HUES6 (cell line): Measurements from ENCODE around the gene TRA2B.
"Not testable (repeated sequence)": the region's sequence is repeated elsewhere in the genome, so short reads cannot be mapped to it uniquely, and the experiment has no call there.

ENCODE experiments used
- H3K27ac ChIP-seq: 2 replicates; pipeline ENCODE4 v1.7.0; 2013; ENCODE audit warnings: low read depth, mild to moderate bottlenecking, low read length, inconsistent platforms
- H3K27me3 ChIP-seq: 2 replicates; pipeline ENCODE4 v1.6.1; 2013; ENCODE audit warnings: low read length; ENCODE audit not compliant: control insufficient read depth, insufficient read depth
- H3K36me3 ChIP-seq: 2 replicates; pipeline ENCODE4 v1.6.1; 2013; ENCODE audit warnings: low read length; ENCODE audit not compliant: control insufficient read depth, insufficient read depth
- H3K4me1 ChIP-seq: 2 replicates; pipeline ENCODE4 v1.6.1; 2013; ENCODE audit warnings: low read length; ENCODE audit not compliant: control insufficient read depth, insufficient read depth
- H3K4me3 ChIP-seq: 2 replicates; pipeline ENCODE4 v1.5.1; 2013; ENCODE audit warnings: low read depth, low read length
- H3K9ac ChIP-seq: one replicate; pipeline ENCODE4 v1.6.1; 2013; ENCODE audit warnings: mild to moderate bottlenecking, low read length
- H3K9me3 ChIP-seq: 2 replicates; pipeline ENCODE4 v1.6.1; 2013; ENCODE audit warnings: low read depth, low read length; ENCODE audit not compliant: control insufficient read depth, insufficient read depth

The TRA2B gene

DNA sequence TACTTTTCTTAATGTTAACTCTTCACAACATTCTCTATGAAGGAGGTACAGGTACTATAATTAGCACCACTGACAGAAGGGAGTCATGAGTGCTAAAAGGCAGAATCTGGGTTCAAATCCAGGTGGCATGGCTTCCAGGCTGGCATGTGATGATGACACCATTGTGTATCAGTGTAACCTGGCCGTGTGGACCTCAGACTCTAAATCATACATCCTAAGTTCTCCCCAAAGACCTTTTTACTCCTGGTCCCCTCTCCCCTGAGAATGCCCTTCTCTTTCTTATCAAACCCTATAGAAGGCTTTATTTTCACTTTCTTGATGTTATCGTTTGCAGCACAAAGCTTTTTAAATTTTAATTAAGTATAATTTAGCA lies 26.8 kb downstream of the TRA2B start:
- not testable (repeated sequence) for H3K9me3 ChIP-seq, H3K27me3 ChIP-seq, H3K9ac ChIP-seq, H3K4me3 ChIP-seq, H3K27ac ChIP-seq, H3K4me1 ChIP-seq
- H3K36me3 ChIP-seq = peaks cover 31% of the 10 kb centered on the region

DNA sequence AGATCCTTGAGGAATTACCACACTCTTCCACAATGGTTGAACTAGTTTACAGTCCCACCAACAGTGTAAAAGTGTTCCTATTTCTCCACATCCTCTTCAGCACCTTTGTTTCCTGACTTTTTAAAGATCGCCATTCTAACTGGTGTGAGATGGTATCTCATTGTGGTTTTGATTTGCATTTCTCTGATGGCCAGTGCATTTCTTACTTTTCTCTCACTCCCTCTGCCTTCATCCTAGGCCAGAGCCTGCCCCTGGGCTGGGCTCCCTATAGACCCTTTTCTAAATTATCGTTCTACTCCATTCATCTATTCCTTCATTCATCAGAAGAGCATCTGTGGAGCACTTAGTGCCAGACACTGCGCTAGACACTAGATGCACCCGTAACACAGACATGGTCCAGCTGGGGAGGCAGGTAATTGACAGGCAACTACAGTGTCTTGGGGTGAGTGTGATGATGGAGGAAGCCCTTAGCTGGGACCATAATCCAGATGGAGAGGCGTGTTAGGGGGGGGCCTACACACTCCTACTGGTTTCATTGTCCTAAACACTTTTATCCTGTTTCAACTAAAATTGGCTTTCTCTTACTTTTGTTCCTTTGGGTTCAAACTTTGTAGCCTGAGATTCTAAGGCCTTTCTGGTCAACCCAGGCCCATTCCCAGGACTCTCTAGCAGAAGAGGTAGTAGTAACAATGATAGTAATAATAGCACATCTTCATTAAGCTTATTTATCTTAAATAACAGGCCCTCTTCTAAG lies 27.3 kb downstream of the TRA2B start:
- not testable (repeated sequence) for H3K4me1 ChIP-seq, H3K9ac ChIP-seq, H3K9me3 ChIP-seq, H3K4me3 ChIP-seq, H3K27ac ChIP-seq, H3K27me3 ChIP-seq
- H3K36me3 ChIP-seq = peaks cover 25% of the 10 kb centered on the region

- not testable (repeated sequence) for H3K4me1 ChIP-seq, H3K9me3 ChIP-seq, H3K4me3 ChIP-seq
These were observed 27.9 kb downstream of the TRA2B start for GRCh38 chr3:185909913-185910312.

DNA sequence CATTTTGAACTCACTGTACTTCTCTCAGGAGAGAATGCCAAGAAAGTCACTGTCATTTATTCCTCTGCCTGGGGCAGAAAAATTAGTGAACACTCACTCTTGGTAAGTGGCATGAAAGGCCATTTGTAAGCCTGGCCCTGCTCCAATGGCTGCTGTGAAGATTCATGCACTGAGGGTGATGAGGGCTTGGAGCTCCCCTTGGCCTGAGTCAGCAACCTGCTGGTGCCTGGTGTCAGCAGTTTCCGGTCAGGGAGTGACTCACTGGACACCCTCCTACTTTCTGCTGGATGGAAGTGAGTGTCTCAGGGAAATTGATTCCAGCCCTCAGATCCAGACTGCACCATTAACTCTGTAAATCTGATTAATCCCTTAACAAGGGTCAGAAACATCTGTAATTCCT lies 37.6 kb downstream of the TRA2B start:
- H3K9ac ChIP-seq = no peak overlapping the region
- no peaks in the 10 kb centered on the region for H3K4me1 ChIP-seq
- no peak overlapping the region for H3K27ac ChIP-seq

More at GRCh38 chr3:185909913-185910312, 27.9 kb downstream of the TRA2B start:
- not testable (repeated sequence) for H3K27ac ChIP-seq, H3K27me3 ChIP-seq, H3K9ac ChIP-seq
- peaks cover 20% of the 10 kb centered on the region for H3K36me3 ChIP-seq

GRCh38 chr3:185896636-185897035 lies 41.2 kb downstream of the TRA2B start:
- H3K9ac ChIP-seq = no peak overlapping the region
- H3K36me3 ChIP-seq = no peaks in the 10 kb centered on the region
- no peak overlapping the region for H3K4me3 ChIP-seq
- H3K27ac ChIP-seq = no peak overlapping the region
- no peaks in the 10 kb centered on the region for H3K9me3 ChIP-seq
- H3K4me1 ChIP-seq = no peaks in the 10 kb centered on the region
- H3K27me3 ChIP-seq = no peaks in the 10 kb centered on the region

More for the DNA sequence above, 37.6 kb downstream of the TRA2B start:
- Histone ChIP-seq H3K27me3 (no peaks in the 10 kb centered on the region), H3K9me3 (no peaks in the 10 kb centered on the region), H3K4me3 (no peak overlapping the region), H3K36me3 (no peaks in the 10 kb centered on the region)

DNA sequence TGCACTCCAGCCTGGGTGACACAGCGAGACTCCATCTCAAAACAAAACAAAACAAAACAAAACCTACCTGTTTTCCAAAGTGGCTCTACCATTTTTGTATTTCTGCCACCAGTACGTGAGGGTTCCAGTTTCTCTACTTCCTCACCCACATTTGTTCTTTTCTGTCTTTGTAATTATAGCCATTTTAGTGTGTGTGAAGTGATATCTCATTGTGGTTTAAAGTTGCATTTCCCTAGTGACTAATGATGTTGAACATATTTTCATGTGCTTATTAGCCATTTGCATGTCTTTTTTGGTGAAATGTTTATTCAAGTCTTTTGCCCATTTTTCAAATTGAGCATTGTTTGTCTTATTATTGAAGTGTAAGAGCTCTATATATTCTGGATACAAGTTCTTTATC lies 50.7 kb downstream of the TRA2B start:
- H3K9me3 ChIP-seq = no peaks in the 10 kb centered on the region
- H3K36me3 ChIP-seq = no peaks in the 10 kb centered on the region
- H3K27me3 ChIP-seq = no peaks in the 10 kb centered on the region
- no peak overlapping the region for H3K4me3 ChIP-seq
- no peak overlapping the region for H3K27ac ChIP-seq
- H3K4me1 ChIP-seq = no peaks in the 10 kb centered on the region
- no peak overlapping the region for H3K9ac ChIP-seq

GRCh38 chr3:185884641-185885040 lies 53.2 kb downstream of the TRA2B start:
- Histone ChIP-seq H3K27ac (no peak overlapping the region), H3K36me3 (no peaks in the 10 kb centered on the region), H3K27me3 (no peaks in the 10 kb centered on the region), H3K4me1 (peaks cover 5% of the 10 kb centered on the region), H3K9me3 (no peaks in the 10 kb centered on the region), H3K9ac (no peak overlapping the region), H3K4me3 (no peak overlapping the region)

GRCh38 chr3:185881926-185882325 lies 55.9 kb downstream of the TRA2B start:
- Histone ChIP-seq H3K36me3 (no peaks in the 10 kb centered on the region), H3K27me3 (no peaks in the 10 kb centered on the region), H3K4me1 (peaks cover 5% of the 10 kb centered on the region), H3K9me3 (no peaks in the 10 kb centered on the region), H3K9ac (no peak overlapping the region), H3K27ac (no peak overlapping the region), H3K4me3 (no peak overlapping the region)

DNA sequence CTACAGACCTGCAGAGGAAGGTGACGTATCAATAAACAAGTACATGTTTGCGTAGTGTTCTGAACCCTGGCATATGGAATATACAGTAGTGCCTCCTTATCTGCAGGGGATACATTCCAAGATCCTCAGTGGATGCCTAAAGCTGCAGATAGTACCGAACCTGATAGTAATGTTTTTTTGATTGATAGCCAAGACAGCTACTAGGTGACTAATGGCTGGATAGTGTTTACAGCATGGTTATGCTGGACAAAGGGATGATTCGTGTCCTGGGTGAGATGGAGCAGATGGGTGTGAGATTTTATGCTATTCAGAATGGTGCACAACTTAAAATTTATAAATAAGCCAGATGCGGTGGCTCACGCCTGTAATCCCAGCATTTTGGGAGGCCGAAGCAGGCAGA lies 57.2 kb downstream of the TRA2B start:
- Histone ChIP-seq H3K9me3 (no peaks in the 10 kb centered on the region), H3K27ac (no peak overlapping the region), H3K4me1 (peaks cover 5% of the 10 kb centered on the region), H3K27me3 (no peaks in the 10 kb centered on the region), H3K36me3 (no peaks in the 10 kb centered on the region), H3K9ac (no peak overlapping the region), H3K4me3 (no peak overlapping the region)

DNA sequence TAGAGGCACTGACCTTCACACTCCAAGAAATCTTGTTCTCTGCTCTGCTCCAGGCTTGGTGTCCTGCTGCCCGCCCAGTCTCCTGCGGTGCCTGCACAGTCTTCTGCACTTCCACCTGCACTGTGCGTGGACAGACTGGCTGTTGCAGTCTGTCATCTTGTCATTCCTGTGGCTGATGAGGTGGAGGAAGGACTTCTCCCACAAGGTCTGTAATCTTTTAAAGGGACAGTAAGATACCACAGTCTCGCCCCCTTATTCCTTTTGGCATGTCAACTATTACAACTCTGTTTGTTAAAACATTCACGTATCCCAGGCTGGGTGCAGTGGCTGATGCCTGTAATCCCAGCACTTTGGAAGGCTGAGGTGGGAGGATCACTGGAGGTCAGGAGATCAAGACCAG lies 58.9 kb downstream of the TRA2B start:
- Histone ChIP-seq H3K36me3 (no peaks in the 10 kb centered on the region), H3K27ac (no peak overlapping the region), H3K9me3 (no peaks in the 10 kb centered on the region)

DNA sequence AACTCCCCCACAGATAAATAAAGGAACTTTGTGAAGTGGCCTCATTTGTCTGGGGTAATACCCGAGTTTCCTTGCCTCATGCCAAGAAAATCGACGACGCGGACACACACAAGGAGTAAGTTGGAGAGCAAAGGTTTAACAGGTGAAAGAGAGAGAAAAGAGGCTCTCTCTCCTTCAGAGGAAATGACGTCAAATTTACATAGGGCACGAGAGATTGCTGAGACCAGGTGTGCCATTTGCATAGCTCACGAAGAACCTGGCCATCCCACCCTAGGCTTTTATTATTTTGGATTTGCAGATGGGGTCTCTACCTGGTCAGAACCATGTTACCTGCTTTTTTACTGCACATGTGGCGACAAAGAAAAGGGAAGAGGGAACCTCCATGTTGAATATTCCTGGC lies 63.7 kb downstream of the TRA2B start:
- H3K27me3 ChIP-seq = no peaks in the 10 kb centered on the region
- no peak overlapping the region for H3K27ac ChIP-seq
- H3K9ac ChIP-seq = no peak overlapping the region

More for the DNA sequence above, 58.9 kb downstream of the TRA2B start:
- Histone ChIP-seq H3K4me1 (peaks cover 5% of the 10 kb centered on the region), H3K9ac (no peak overlapping the region), H3K27me3 (no peaks in the 10 kb centered on the region), H3K4me3 (no peak overlapping the region)

More for the DNA sequence above, 63.7 kb downstream of the TRA2B start:
- Histone ChIP-seq H3K4me1 (no peaks in the 10 kb centered on the region), H3K36me3 (no peaks in the 10 kb centered on the region), H3K9me3 (no peaks in the 10 kb centered on the region), H3K4me3 (no peak overlapping the region)
